Measurements from ENCODE around the gene RNU1-1.
"Not testable (repeated sequence)": the region's sequence is repeated elsewhere in the genome, so short reads cannot be mapped to it uniquely, and the experiment has no call there.

Gene RNU1-1

DNA sequence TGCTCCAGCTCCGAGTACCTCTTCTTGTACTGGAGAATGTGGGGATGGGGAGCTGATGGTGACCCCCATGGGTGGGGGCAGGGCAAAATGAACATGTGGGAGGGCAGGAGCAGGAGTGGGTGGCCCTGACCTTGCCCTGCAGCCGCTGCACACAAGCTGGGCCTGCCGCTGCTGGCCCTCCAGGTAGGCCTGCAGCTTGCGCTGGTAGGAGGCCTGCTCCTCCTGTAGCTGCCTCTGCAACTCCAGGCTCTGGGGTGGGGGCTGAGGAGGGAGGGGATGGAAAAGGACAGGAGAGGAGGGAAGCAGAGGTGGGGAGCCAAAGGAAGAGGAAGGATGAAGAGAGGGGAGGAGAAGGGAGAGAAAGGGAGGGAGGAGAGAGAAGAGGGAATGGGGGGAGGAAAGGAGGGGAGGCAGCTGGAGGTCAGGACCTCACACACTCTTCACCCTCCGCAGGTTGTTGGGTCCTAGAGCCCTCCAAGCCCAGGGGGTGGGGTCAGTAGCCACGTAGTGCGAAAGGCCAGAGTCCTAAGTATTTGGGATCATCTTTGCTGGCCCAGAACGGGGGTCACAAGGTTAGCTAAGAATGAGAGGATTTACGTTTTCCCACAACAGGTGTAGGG lies 22.9 kb downstream of the RNU1-1 start:
- no peak for DNase-seq

GRCh38 chr1:16489195-16489880 lies 24.7 kb downstream of the RNU1-1 start:
- DNase-seq, result not testable (repeated sequence)

DNA sequence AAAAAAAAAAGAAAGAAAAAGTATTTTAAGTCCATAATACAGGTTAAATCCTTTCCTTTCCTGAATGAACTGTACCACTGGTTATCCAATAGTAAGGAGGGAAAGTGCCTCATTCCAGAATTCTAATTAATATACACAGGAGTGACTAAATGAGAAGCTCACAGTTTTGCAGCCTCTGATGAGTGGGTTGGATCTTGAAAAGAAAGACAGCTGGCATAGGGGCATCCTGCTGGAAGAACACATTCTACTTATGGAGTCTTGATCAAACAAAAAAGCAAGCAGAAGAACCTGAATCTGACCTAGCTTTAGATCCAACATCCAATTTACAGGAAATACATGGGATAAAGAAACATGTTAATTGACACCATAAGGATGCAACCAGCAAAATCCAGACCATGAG lies 27.1 kb downstream of the RNU1-1 start:
- DNase-seq, result not testable (repeated sequence)

- not testable (repeated sequence) for DNase-seq
These were observed 27.8 kb downstream of the RNU1-1 start for GRCh38 chr1:16486316-16486715.

- no peak for DNase-seq
These were observed 29.2 kb downstream of the RNU1-1 start for GRCh38 chr1:16484931-16485330.

DNA sequence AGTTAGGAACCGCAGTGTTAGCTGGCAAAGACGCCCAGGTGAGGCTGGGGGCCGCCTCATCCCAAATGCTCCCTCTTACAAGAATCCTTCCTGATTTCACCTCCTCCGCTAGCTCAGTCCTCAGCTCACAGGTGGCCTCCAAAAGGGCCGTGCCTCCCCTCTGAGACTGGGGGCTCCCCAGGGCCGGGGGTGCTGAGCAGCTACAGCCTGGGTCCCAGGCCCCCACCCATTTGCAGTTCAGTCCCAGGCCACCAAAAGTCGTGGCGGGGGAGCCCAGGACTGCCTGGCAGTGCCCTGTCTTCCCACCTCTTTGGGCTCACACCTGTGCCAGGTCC lies 29.6 kb downstream of the RNU1-1 start:
- no peak for DNase-seq

DNA sequence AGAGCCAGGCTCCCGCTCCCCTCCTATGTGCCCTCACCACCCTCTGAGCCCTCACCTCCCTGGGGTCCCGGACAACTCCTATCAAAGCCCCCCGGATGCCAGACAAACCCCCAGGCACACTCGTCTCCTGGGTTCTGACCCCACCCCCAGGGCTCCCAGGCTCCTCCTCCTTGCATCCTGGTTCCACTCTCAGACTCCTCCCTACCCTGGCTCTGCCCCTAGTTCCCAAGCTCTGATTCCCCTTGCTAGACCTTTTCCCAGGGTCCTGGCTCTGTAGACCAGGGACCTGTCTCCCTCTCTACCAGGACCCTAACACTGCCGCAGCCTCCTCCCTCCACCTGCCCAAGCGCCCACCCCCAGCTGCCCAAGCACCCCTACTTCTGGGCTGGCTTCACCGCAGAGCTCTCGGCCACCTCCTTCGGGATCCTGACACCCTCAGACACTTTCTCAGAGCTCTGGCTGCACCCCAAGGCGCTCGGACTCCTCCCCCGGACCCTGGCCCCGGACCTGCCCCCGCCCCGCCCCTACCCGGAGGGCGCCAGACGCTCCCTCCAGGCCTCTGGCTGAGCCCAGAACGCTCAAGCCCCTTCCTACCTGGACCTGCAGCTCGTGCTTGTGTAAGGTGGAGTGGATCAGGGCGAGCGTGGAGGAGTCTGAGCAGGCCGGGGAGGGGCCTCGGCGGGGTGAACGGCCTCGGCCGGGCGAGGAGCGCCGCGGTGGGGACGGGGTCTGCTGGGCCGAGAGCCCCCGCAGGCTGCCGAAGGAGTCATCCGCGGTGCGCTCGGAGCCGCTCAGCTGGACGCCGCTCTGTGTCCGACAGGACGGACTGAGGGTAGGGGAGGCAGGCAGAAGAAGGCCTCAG lies 30.2 kb downstream of the RNU1-1 start:
- not testable (repeated sequence) for DNase-seq

DNA sequence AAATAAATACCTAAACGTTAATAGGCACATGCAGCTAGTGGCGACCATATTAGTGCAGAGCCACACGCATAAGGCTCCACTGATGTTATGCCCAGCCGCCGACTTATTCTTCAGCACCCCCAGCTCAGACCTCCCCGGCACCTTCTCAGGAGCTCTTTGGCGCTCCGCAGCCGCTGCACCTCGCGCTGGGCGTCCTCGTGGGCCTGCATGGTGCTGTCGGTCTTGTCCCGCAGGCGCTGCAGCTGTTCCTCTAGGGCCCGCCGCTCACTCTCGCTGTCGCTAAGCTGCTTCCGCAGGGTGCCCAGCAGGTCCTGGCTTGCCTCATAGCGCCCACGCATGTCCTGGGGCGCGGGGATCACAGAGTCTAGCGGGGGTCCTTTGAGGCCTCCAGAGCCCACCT lies 30.9 kb downstream of the RNU1-1 start:
- DNase-seq, result not testable (repeated sequence)

- no peak for DNase-seq
These were observed 36.0 kb downstream of the RNU1-1 start for GRCh38 chr1:16478091-16478490.

DNA sequence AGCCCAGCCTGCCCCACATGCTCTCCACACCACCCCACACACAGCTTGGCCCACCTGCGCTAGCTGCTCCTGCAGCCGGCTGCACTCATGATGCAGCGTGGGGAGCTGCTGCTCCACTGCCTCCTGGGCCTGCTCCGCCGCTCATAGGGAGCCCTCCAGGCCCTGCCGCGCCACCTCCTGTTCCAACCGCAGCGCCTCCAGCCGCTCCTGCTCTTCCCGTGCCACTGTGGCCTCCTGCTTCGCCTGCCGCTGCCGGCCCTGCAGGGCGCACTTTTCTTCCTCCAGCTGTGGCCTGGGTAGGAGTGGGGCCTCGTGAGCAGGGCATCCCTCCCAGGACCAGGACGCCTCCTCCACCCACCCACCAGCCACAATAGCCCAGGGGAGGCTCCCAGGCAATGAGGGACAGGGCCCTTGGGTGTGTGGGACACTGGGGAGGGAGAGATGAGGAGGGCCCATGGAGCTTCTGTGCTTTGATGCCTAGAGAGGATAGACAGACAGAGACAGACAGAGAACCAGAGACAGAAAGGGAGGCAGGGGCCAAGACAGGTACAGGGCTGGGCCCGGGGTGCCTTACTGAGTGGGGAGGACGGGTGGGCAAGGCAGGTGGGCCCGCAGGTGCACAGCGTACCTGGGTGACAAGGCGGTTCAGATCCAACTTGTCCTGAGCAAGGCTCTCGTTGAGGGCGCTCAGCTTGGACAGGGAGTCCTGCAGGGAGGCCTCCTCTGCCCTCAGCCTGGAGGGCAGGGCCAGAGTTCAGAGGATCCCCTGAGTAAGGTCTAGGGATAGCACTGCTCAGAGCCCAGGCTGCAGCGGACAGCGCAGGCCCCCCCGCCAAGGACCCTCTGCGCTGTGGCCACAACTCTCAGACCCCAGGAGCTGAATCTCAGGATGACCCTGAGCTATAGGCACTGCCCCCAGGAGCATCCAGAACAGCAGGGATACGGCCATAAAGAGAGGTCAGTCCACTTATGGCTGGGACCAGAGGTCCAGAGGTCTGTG lies 38.0 kb downstream of the RNU1-1 start:
- not testable (repeated sequence) for DNase-seq

DNA sequence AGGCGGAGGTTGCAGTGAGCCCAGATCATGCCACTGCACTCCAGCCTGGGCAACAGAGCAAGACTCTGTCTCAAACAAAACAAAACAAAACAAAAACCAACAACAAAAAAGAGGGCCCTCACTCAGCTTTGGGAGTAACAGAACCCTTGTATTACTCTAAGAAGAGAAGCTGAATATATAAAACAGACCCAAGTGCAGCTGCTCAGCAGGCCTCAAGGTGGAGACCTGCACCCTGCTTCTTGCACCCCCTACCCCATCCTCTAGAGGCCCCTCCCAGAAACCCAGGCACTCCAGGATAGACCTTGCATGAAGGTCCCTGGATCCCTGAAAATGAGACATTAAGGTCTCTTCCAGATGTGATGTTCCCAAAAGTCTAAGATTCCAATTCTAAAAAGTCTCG lies 39.2 kb downstream of the RNU1-1 start:
- DNase-seq, result not testable (repeated sequence)

DNA sequence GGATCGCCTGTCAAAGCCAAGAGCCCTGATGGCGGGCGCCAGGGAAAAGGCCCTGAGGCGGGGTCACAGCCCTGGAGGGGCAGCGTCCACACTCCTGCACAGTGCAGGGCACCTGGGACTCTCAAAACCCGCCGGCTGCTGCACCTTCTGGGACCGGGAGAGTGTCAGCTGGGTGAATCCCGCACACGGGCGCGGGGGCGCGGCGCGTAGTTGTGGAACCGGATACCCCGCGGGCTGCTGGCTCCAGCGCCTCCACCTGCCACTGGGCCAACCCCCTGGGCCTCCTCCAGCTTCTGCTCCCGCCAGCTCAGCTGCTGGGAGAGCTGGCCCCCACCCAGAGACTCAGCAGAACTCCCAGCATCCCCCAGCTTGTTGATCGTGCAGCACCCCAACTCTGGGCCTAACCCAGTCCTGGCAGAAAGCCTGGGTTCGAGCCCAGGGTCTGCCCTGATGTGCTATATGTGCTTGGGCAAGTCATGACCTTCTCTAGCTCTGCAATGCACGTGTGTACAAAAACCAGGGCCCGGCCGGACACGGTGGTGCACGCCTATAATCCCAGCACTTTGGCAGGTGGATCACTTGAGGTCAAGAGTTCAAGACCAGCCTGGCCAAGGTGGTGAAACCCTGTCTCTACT lies 39.8 kb downstream of the RNU1-1 start:
- DNase-seq, result no peak

GRCh38 chr1:16468558-16468957 lies 45.5 kb downstream of the RNU1-1 start:
- DNase-seq, result no peak

DNA sequence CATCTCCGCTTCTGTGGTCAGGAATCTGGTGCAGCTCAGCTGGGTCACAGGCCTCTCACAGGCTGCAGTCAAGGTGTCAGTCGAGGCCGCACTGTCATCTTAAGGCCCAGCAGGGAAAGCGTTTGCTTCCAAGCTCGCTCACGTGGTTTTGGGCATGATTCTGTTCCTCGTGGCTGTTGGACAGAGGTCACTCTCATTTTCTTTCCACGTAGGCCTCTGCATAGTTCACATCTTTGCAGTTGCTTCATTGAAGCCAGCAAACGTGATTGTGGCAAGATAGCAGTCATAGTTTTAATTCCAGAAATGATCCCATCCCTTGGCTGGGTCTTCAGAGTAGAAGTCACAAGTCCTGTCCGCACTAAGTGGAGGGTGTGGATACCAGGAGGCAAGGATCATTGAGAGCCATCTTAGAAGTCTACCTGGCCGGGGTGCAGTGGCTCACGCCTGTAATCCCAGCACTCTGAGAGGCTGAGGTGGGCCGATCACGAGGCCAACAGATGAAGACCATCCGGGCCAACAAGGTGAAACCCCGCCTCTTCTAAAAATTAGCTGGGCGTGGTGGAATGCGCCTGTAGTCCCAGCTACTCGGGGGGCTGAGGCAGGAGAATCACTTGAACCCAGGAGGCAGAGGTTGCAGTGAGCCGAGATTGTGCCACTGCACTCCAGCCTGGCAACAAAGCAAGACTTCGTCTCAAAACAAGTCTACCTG lies 49.0 kb downstream of the RNU1-1 start:
- DNase-seq, result no peak
